HG03442 (cell line): ENCODE measurements around the gene CMSS1.

Source experiments
- ATAC-seq: cut with Tn5 transposase; IDR thresholded peaks from one replicate; pipeline ENCODE4 v1.9.1; 2021; ENCODE audit warnings: mild to moderate bottlenecking, moderate library complexity; ENCODE audit not compliant: unreplicated experiment

The CMSS1 gene

DNA sequence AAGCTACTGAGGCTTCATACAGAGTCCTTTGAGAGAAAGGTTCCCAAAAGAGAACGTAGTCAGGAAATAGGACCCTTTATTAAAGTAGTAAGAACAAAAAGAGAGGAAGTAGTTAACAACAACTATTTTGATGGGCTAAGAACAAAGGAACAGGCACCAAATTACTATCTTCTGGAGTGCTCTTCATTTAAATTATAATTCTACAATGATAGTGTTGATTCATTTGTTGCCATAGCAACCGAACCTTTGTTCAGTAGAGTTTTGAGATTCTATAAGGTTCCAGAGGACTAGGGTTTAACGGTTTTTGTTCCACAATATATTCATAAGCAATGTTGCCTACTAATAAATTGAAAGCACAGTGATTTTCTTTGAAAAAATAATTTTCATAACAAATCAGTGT, 78.8 kb downstream of the CMSS1 start:
- ATAC-seq, result no peak

DNA sequence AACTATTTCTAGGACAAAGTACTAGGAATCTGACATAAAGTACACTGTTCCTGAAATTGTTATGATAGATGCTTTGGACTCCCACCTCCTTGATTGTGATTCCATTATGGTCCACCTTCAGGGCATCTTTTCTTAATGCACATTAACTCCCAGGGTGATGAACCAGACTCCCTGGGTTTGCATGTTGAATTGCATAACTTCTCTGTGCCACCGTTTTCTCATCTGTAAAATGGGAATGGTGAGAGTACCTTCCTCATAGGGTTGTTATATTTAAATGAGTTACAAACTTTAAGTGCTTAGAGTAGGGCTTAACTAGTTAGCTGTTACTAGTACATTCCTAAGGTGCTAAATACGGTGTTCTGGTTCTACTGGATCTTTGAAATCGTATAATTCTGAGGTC, 81.9 kb downstream of the CMSS1 start:
- no peak for ATAC-seq

DNA sequence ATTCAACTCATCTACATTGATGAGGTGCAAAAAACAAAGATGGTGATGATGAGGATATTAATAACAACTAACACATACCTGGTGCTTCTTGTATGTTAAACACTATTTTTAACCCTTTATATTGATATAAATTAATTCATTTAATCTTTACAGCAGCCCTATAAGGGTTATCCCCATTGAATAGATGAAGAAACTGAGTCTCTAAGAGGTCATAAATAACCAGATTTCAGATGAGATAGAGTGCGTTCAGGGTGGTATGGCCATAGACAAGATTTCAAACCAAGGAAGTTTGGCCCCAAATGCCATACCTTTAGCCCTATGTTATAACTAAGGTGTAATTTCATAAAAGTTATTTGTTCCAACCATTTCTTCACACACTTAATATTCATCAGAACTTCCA, 82.6 kb downstream of the CMSS1 start:
- ATAC-seq, result no peak

DNA sequence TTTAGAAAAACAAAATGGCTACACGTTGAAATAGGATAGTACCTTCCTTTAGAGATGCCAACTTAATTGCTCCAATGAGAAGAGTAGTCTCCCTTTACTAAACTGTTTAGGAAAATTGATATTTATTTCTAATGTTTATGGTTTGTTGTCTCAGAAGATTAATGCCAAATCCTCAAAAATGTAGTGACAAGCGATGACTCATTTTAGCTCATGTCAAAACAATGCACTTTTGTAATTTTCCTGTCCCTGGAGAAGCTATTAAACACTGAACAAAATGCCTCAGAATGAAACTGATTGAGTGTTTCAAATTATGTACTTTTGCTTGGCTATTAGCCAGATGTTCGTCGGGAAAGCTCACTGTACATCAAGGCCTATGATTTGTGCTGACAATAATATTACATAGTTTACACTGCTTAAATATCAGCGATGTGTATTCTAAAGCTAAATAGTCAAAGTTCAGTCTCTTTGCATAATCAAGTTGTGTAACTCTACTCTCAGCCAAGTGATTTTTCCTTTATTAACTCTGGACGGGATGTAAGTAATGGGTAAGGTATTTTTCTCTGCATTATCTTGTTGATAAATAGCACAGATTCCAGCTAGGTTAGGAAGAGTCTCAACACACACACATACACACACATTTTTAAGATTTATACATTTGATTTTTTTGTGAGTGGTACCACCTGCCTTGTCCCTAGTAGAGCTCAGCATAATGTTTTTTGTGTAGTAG, 83.7 kb downstream of the CMSS1 start:
- ATAC-seq, result no peak

DNA sequence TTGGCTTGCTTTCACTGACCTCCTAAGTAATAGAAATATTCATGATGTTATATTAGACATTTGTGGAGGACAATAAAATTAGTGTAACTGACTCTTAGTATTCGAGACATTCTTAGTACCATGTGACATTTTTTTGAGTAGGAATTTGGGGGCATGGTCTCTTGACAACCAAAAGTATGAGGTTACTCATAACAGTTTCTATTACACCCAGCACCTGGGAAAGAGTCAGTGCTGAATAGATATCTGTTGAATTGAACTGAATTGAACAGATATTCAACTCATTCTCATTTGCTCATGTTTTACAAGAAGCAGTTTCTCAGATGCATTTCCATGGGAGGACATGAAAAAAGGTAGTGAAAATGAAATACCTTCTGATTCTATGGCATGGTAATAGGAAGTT, 84.4 kb downstream of the CMSS1 start:
- no peak for ATAC-seq

DNA sequence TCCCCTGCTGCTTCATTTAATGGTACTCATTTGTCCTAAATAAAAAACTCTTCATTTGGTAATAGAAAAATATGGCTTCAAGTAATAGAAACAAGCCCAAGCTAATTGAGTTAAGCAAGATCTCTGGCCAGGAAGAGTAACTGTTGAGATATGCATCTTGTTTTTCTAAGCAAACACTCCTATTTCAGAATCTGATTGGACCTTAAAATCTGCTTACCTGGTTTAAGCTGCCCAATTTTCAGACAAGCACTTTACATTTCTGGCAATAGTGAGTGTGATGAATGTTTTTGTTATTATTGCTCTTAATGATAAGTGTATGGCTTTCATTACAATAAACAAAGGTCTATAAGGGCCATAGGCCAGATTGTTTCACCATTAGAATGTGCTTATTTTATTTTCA, 86.2 kb downstream of the CMSS1 start:
- no peak for ATAC-seq

DNA sequence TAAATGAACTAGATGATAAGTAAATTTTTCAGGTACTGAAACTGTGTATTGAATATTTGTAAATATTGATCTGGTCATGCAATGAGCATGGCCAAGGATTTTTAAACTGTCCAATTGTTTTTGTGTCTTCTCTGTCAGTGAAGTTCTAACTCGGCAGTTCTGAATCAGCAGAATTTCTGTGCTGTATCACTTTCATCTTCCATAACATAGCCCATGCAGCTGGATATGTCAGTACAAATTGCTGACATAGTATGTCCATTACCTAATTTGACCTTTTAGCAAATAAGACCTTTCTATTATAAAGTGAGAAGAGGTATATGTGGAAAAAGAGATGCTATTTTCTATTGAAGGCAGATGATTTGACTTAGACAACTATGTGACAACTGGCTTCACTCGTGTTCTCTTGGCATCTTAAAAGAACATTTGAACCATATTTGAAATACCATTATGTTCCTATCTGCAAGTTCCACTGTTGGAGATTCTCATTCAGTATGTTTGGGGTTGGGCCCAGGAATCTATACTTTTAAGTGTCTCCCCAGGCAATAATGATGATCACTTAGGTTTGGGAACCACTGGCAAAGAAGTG, 90.4 kb downstream of the CMSS1 start:
- no peak for ATAC-seq

DNA sequence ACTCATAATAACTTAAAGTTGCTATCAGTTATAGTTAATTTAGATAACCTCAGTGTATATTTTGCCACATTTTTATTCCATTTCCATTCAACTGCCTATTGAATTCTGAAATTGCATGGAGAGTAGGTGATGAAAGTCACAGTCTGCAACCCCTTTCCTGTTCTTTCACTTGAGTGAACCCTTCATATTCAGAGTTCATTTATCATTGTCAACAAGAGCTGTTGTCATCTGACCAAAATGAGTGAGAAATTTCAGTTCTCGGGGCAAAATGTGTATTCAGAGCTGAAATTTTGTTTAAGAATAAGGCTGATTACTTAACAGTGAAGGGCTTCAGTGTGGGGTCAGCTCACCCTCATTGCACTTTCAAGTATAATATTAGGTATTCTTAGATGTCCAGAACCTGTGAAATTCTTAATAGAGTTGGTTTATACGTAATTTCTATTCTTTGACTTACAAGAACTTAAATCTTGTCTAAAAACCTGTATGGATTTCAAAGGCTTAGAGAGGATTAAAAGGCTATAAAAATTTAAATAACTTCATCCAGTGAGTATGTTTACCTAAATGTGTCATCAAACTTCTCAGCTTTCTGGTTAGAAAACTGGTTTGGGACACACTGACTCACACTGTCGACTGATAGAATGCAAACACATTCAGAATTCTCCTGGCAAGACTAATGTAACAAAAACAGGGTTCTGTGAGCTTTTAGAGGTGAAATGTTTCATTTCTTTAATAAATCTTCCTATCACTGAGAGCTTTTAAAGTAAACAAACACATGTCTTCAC, 92.2 kb downstream of the CMSS1 start:
- no peak for ATAC-seq

DNA sequence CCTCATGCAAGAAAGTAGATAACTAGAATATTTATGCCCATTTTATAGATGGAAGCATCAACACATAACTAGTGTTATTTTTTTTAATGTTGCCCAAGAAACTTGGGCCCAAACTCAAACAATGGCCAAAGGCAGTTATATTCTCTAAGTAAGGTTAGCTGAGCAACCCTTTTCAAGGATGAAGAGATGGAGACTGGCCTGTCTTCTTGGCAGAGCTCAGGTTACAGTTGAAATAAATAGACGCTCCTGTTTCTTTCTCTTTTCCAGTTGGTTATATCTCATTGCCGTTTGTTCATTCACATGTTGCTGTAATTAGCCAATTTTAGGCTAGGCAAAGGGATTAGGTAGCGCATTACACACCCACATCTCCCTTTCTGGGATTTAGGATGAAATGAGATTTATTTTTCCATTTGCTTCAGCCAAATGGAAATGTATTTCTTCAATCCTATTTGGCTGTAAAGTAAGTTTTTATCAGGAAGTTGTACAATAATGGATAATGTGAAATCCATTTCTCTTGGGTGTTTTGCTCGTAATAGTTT, 93.2 kb downstream of the CMSS1 start:
- no peak for ATAC-seq

DNA sequence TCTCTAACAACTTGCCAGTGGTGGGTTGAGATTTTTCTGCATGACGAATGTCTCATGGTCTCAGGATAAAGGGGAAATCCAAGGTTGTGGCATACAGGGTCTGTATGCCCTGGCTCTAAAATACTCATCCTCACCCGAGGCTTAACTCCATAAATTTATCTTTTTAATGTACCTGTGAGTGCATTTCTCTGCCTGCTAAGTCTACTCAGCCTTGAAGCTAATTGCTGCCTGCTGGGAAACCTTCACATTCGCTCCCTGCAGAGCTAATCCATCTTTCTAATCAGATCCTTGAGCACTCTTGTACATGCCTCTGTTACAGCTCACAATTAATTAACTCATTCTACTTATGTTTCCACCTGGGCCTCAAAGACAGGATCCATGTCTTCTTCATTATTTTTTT, 93.8 kb downstream of the CMSS1 start:
- ATAC-seq, result no peak

DNA sequence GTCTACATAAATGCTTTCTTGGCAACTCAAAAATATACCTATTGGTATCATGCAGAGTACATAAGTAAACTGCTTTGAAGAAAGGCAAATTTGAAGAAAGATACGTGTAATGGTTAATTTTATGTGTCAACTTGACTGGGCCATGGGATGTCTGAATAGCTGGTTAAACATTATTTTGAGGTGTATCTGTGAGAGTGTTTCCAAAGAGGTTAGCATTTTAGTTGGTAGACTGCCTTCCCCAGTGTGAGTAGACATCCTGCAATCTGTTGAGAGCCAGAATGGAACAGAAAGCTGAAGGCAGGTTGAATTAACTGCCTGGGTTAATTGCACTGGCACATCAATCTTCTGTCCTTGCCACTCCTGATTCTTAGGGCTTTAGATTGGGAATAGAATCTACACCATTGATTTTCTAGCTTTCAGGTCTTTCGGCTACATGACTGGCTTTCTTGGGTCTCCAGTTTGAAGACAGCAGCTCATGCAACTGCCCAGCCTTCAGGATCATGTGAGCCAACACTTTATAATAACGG, 98.3 kb downstream of the CMSS1 start:
- no peak for ATAC-seq

DNA sequence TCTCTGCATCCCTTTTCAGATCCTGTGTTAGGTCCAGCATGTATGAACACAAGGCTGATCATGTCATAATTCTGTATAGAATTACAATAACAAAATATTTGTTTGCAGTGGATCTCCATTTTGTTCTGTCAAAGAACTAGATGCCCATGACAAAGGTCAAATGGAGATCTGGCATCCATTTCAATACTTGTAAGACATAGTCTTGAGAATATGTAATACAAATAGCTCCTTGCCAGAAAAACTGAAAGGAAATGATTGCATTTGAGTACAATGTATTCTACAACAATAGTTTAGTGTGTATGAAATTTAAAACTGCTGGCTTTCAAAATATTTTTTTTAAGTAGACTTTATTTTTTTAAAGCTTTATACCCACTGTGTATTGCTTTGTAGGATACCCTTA, 101.1 kb downstream of the CMSS1 start:
- no peak for ATAC-seq

DNA sequence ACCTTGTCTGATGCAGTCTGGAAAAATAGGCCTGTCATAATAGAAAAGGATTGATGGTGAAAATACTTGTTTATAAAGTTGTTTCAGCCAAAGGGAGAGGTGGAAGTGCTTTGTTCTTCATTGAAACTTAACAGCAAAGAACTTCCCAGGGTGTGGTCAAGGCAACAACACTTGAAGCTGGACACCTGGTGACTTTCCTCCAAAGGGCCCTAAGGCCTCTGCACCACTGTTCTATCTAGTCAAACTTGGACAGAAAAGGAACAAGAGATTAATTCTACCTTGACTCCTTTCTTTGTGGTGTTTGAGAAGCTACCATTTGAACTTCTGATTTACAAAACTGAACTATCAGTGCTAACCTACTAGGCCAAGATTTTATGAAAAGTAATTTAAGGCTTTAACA, 102.0 kb downstream of the CMSS1 start:
- no peak for ATAC-seq

DNA sequence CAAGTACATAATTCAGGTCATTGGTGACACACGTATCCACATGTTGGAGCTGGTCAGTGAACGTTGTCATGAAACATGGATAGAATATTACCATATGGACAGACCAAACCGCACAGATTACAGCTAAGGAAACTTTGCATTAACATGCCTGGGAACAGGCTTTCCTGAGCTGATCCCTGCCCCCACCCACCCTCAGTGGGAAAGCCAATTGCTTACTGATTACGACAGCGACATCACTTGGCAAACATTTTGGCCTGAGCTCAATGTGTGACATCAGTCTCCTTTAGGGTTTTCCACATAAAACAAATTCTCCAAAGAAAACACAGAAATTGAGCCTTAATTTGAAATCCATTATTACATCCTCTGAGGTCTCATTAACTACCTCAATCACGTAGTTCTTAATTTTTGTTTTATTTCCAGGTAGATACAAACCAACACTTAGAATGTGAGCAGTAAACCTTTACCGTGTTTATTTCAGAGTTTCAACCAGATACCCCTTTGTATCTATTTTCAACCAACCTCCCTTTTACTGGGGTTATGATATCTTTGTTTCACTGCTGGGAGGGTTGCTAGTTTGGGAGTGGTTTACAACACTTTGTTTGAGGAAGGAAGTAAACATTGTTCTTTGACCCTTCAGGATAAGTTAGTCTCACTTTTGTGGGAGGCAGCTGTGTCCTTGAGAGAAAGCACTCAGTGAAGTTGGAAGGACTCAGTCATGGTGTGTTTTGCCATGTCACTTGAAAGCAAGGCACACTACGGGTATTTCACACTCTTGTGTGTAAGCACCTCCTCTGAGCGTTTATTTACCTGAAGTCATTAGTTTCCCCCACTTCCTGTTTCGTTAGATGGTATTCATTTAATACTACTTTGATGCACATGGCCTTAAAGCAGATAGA, 103.1 kb downstream of the CMSS1 start:
- ATAC-seq, result no peak

DNA sequence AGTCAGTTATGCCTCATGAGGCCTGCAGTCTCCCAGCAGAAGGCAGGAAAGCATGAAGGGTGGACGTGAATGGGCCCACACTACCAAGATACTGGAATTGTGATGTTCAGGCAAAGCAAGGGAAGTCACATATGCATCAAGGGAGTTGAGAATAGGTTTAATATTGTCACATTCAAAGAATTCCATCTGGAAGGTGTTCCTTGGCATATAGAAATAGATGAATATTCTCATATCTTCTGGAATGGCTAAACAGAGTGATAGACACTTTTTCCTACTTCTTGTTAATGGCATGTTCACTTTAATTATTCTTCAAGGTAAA, 103.7 kb downstream of the CMSS1 start:
- no peak for ATAC-seq

DNA sequence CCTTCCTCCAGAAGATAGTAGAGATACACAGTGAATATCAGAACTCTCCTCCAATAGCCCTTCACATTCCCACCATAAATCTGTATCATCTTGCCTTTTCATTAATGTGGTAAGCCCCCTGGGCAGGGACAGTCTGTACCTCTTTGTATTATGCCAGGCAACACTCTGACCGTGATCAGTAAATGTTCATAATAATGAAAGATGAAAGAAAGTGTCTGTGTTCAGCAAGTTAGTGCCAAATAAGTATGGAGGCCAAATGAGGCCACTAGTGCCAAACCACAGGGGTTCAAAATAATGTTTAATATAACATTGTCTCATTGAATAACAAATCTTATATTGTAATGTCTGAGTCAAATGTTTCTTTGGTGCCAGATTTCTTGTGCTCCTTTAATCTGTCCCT, 104.3 kb downstream of the CMSS1 start:
- ATAC-seq, result no peak

DNA sequence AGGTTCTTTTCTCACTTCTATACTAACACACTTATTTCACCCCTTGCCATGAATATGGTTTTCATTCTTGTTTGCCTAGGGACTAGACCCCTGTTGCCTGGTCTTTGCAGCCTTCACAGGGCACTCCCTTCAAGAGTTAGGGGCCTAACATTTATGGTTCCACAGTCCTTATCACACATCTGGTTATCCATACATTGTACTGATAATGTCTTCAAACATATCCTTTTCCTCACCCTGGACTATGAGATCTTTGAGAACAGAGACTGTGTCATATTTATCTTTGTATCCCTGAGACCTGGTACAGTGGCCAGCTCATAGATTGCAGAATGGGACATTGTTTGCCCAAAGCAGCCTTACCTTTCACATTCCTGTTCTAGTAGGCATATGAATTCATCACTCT, 106.2 kb downstream of the CMSS1 start:
- no peak for ATAC-seq

DNA sequence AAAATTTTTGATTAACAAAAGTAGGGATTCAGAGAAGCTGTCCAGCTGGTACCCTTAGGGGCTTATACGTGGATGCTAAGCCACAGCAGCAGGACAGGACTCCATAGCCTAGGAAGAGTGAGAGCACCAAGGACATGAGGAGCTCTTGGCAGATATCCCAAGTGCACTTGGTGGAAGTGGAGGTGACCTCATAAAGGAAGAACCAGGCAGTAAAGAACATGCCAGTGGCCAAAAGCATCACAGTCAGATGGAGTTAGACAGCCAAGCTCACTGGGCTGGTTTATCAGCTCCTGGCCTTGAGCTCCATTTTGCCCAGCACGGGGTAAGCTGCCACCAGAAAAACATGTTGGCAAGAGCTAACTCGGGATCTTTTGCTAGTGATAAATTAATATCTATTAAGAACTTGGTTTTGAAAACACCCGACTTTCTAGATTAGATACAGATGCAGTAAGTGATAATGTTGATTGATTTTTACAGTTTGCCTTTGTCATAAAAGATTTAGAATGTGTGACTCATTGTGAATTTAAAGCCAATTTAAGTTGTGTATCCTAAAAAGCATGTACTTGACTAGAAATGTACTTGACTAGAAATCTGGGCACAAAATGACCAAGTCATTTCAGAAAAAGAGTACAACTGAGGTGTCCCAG, 108.0 kb downstream of the CMSS1 start:
- ATAC-seq, result no peak

DNA sequence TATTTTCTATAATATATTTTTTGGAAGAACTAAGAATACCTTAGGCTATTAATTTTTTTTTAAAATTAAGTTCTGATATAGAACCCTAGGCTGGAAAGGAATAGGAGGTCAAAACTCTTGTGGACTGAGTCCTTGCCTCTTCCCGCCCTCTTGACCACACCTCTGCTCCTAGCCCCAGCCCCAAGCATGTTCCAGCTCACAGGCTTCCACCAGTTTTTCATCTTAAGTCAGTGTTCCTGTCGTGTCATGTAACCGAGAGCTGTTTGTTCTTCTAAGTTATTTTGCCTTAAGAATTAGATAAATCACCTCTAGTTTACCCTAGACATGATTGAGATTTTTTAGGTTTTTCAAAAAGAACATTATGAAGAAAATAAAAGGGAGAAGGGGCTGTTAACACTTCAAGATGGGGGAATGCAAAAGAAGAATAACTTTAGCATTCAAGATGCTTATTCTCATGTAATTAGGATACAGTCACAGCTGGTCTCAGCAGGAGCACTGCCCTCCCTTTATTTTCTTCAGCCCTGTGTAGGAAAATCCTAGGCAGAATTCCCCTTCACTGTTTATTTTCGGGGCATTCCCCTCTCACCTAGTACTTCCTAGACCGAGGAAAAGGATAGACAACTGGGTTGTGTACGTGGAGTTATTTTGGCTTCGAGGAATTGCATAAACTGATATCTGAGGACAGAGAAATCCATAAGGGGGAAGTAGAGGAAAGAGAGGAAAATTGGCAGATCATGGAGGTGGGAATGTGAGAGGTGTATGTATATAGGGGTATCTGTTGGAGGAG, 110.2 kb downstream of the CMSS1 start:
- ATAC-seq, result no peak
